Bone marrow (tissue), 2 donors: ENCODE measurements around the gene LTB4R2.
A peak's percentile ranks its signal among the peaks of the same experiment; 100 is the strongest.

Source experiments
- DNase-seq, 2 donors: peaks; one replicate each; lab custom pipeline; 2025; lab: John Stamatoyannopoulos, UW

Gene LTB4R2

GRCh38 chr14:24277606-24278321, 32.2 kb upstream of the LTB4R2 start:
- peak; percentile 17 to 90 for DNase-seq

GRCh38 chr14:24278424-24278823, 31.5 kb upstream of the LTB4R2 start:
- DNase-seq: no peak

GRCh38 chr14:24279301-24280186, 30.4 kb upstream of the LTB4R2 start:
- peak in 1 of 2 donors; percentile 19 for DNase-seq

- no peak for DNase-seq
These were observed 29.0 kb upstream of the LTB4R2 start for GRCh38 chr14:24280797-24281460.

- no peak for DNase-seq
These were observed 28.3 kb upstream of the LTB4R2 start for GRCh38 chr14:24281636-24282035.

- no peak for DNase-seq
These were observed 27.2 kb upstream of the LTB4R2 start for GRCh38 chr14:24282736-24283135.

GRCh38 chr14:24283796-24284460, 26.0 kb upstream of the LTB4R2 start:
- DNase-seq: no peak

- no peak for DNase-seq
These were observed 25.4 kb upstream of the LTB4R2 start for GRCh38 chr14:24284501-24285035.

- no peak for DNase-seq
These were observed 24.6 kb upstream of the LTB4R2 start for GRCh38 chr14:24285351-24285750.

- DNase-seq: no peak
These were observed 22.9 kb upstream of the LTB4R2 start for GRCh38 chr14:24286996-24287395.

- DNase-seq: no peak
These were observed 20.2 kb upstream of the LTB4R2 start for GRCh38 chr14:24289649-24290280.

- DNase-seq: no peak
These were observed 19.2 kb upstream of the LTB4R2 start for GRCh38 chr14:24290746-24291145.

GRCh38 chr14:24291446-24292117, 18.4 kb upstream of the LTB4R2 start:
- no peak for DNase-seq

- DNase-seq: no peak
These were observed 17.7 kb upstream of the LTB4R2 start for GRCh38 chr14:24292118-24292807.

- DNase-seq: no peak
These were observed 16.4 kb upstream of the LTB4R2 start for GRCh38 chr14:24293525-24293924.

GRCh38 chr14:24296341-24297157, 13.4 kb upstream of the LTB4R2 start:
- peak; percentile 43 to 91 for DNase-seq

GRCh38 chr14:24297190-24297964, 12.6 kb upstream of the LTB4R2 start:
- peak in 1 of 2 donors; percentile 13 for DNase-seq

- no peak for DNase-seq
These were observed 11.1 kb upstream of the LTB4R2 start for GRCh38 chr14:24298892-24299254.
